ENCODE measurements around the gene LTF. TPM values are rescaled to one million over a fixed set of nuclear protein-coding genes. Genes with fewer than 3 reads are reported as not detected.

LTF gene
- total and polyA plus RNA-seq, 2 of the 13 experiments (the other 11 are each of a cell fraction or from before 2014, with no cell fraction given), result not detected

- no peak for TF ChIP-seq HNF1B (CRISPR knock-in tag; IDR thresholded peaks at IDR 0.05)
- TF ChIP-seq ZNF543 (CRISPR knock-in tag; IDR thresholded peaks at IDR 0.05), result no peak
- no peak for TF ChIP-seq HMGXB3 (CRISPR knock-in tag; IDR thresholded peaks at IDR 0.05; ENCODE audit: borderline replicate concordance)
- TF ChIP-seq TFE3 (CRISPR knock-in tag; IDR thresholded peaks at IDR 0.05), result no peak
- TF ChIP-seq ZNF577 (CRISPR knock-in tag; IDR thresholded peaks at IDR 0.05; ENCODE audit: borderline replicate concordance, low read depth), result no peak
- no peak for TF ChIP-seq KLF13 (CRISPR knock-in tag; IDR thresholded peaks at IDR 0.05)
- no peak for TF ChIP-seq SMARCC2 (IDR thresholded peaks at IDR 0.05)
- no peak for TF ChIP-seq ZNF619 (CRISPR knock-in tag; IDR thresholded peaks at IDR 0.05)
- TF ChIP-seq HNF4G (IDR thresholded peaks at IDR 0.05; ENCODE audit: borderline replicate concordance, low read depth, low read length), result no peak
- TF ChIP-seq HNF4G (CRISPR knock-in tag; IDR thresholded peaks at IDR 0.05; ENCODE audit: borderline replicate concordance, low read depth), result no peak
- TF ChIP-seq, protein P1, sequence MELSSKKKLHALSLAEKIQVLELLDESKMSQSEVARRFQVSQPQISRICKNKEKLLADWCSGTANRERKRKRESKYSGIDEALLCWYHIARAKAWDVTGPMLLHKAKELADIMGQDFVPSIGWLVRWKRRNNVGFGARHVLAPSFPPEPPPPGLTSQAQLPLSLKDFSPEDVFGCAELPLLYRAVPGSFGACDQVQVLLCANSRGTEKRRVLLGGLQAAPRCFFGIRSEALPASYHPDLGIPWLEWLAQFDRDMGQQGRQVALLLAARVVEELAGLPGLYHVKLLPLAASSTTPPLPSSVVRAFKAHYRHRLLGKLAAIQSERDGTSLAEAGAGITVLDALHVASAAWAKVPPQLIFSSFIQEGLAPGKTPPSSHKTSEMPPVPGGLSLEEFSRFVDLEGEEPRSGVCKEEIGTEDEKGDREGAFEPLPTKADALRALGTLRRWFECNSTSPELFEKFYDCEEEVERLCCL (CRISPR knock-in tag; IDR thresholded peaks at IDR 0.05; ENCODE audit: borderline replicate concordance), result no peak
- 0 out of 2 replicates have a peak, but pooled peaks have one; percentile 25 for TF ChIP-seq ZKSCAN8 (CRISPR knock-in tag; IDR thresholded peaks at IDR 0.05; ENCODE audit: borderline replicate concordance)
- TF ChIP-seq GTF2F1 (IDR thresholded peaks at IDR 0.05; ENCODE audit: low read length), result no peak
- no peak for TF ChIP-seq ZFP37 (CRISPR knock-in tag; IDR thresholded peaks at IDR 0.05; ENCODE audit: borderline replicate concordance)
- TF ChIP-seq, protein P2, sequence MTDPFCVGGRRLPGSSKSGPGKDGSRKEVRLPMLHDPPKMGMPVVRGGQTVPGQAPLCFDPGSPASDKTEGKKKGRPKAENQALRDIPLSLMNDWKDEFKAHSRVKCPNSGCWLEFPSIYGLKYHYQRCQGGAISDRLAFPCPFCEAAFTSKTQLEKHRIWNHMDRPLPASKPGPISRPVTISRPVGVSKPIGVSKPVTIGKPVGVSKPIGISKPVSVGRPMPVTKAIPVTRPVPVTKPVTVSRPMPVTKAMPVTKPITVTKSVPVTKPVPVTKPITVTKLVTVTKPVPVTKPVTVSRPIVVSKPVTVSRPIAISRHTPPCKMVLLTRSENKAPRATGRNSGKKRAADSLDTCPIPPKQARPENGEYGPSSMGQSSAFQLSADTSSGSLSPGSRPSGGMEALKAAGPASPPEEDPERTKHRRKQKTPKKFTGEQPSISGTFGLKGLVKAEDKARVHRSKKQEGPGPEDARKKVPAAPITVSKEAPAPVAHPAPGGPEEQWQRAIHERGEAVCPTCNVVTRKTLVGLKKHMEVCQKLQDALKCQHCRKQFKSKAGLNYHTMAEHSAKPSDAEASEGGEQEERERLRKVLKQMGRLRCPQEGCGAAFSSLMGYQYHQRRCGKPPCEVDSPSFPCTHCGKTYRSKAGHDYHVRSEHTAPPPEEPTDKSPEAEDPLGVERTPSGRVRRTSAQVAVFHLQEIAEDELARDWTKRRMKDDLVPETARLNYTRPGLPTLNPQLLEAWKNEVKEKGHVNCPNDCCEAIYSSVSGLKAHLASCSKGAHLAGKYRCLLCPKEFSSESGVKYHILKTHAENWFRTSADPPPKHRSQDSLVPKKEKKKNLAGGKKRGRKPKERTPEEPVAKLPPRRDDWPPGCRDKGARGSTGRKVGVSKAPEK (CRISPR knock-in tag; IDR thresholded peaks at IDR 0.05; ENCODE audit: borderline replicate concordance), result no peak
- TF ChIP-seq MIER3 (CRISPR knock-in tag; IDR thresholded peaks at IDR 0.05; ENCODE audit: borderline replicate concordance), result peak; percentile 57; the same call in 1 of the 2 replicates
- TF ChIP-seq EZH2 (conservative IDR thresholded peaks at IDR 0.05; ENCODE audit: low read depth, low read length), result no peak
These were observed 24.1 kb upstream of the LTF start (continued) for GRCh38 chr3:46488735-46489361.

All from HepG2 (cell line).